Testis (tissue), 2 donors: ENCODE data around the gene SAMHD1.

Source experiments
- CTCF ChIP-seq, 3 experiments: fragments of 450-650 bp in 2 of 3; fragments of 200-600 bp in 1 of 3; sonication (generic) in 1 of 3; IDR thresholded peaks; one replicate each; pipeline ENCODE4 v1.5.1; 2016 to 2019; ENCODE audit warnings: antibody characterized with exemption in 3 of 3, mild to moderate bottlenecking in 2 of 3, moderate library complexity in 1 of 3
- POLR2A ChIP-seq: fragments of 450-650 bp; IDR thresholded peaks from one replicate; pipeline ENCODE4 v1.6.1; 2017; ENCODE audit warnings: antibody characterized with exemption, mild to moderate bottlenecking, moderate library complexity

DNA sequence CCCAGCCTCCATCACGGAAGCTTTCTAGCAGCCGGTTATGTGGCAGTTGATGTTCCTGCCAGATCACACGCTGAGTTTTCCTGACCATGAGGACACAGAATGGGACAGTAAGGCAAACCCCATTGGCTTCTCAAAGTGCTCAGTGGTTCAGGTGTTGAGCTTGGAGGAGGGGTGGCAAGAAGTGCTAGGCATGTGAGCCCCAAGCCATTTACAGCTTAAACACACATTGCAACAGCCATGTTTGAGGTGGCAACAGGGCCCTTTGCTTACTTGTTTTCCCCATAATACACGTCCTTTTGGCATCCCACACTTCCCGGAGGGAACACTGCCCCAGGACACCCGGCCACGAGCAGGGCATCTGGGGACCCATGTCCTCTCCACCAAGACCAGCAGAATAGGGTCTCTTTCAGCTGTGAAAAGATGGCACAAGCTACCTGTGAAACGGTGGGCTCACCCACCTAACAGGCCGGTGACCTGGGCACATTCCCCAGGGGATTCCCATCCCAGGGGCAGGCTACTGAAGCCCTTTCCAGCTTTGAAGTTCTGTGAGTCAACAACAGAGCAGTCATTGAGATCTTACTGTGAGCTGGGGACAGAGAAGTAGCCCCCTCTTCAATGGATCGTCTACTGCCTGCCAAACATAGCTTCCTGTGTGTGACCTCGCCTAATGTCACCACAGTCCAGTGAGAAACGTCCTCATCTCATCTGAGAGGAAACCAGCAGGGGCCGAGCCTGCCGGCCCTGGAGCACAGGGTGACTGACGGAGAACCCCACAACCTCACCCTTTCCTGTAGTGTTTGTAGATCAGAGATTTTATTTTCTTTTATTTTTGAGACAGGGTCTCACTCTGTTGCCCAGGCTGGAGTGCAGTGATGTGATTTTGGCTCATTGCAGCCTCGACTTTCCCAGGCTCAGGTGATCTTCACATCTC lies 79.6 kb downstream of the SAMHD1 start:
- TF ChIP-seq CTCF (IDR thresholded peaks at IDR 0.05) (no peak), POLR2A (no peak)
